CD14-positive monocyte (primary cell): ENCODE data around the gene GNRH2. TPM values are rescaled to one million over a fixed set of nuclear protein-coding genes. Genes with fewer than 3 reads are reported as not detected.

Source experiments
- DNase-seq, 3 donors: peaks; one replicate each; pipeline ENCODE4 v3.0.0-alpha.2; 2011 to 2022
- H2AFZ ChIP-seq: 2 replicates; pipeline ENCODE4 v1.6.0; 2012; ENCODE audit warnings: mild to moderate bottlenecking, low read depth, low read length, inconsistent platforms; ENCODE audit not compliant: insufficient read depth, poor library complexity, severe bottlenecking
- H3K27ac ChIP-seq, 2 donors: 1 replicate in 1 of 2; 2 replicates in 1 of 2; pipeline ENCODE4 v1.5.1; 2012 to 2013; ENCODE audit warnings: low read length in 2 of 2, control low read depth in 1 of 2, inconsistent platforms in 1 of 2, low read depth in 1 of 2, mild to moderate bottlenecking in 1 of 2
- H3K27me3 ChIP-seq, 2 donors: one replicate each; pipeline versions ENCODE4 v1.6.0 to v1.6.1; 2011 to 2013; ENCODE audit warnings: low read length in 2 of 2; ENCODE audit not compliant: control insufficient read depth in 2 of 2, insufficient read depth in 2 of 2
- H3K36me3 ChIP-seq, 2 donors: replicated peaks in 1 of 2; 1 replicate in 1 of 2; 2 replicates in 1 of 2; pipeline versions ENCODE4 v1.5.1 to v1.6.1; 2012 to 2013; ENCODE audit warnings: low read length in 2 of 2, control low read depth in 1 of 2, inconsistent platforms in 1 of 2, mild to moderate bottlenecking in 1 of 2; ENCODE audit not compliant: insufficient read depth in 2 of 2, control insufficient read depth in 1 of 2
- H3K4me1 ChIP-seq, 2 donors: 1 replicate in 1 of 2; 2 replicates in 1 of 2; pipeline versions ENCODE4 v1.5.1 to v1.6.1; 2012 to 2013; ENCODE audit warnings: low read length in 2 of 2, control low read depth in 1 of 2, inconsistent platforms in 1 of 2, mild to moderate bottlenecking in 1 of 2, moderate library complexity in 1 of 2; ENCODE audit not compliant: insufficient read depth in 2 of 2, control insufficient read depth in 1 of 2
- H3K4me2 ChIP-seq: replicated peaks from 2 replicates; pipeline ENCODE3; 2012; ENCODE audit warnings: low read length, moderate library complexity, mild to moderate bottlenecking; ENCODE audit not compliant: poor library complexity, severe bottlenecking; ENCODE audit errors: extremely low read depth
- H3K4me3 ChIP-seq, 3 experiments: fragments of 200-600 bp in 1 of 3; sonication (generic) in 1 of 3; replicated peaks in 1 of 3; 1 replicate in 2 of 3; 2 replicates in 1 of 3; pipeline ENCODE4 v1.5.1; 2011 to 2013; ENCODE audit warnings: low read length in 3 of 3, mild to moderate bottlenecking in 3 of 3, control low read depth in 2 of 3, low read depth in 2 of 3, inconsistent platforms in 1 of 3, moderate library complexity in 1 of 3
- H3K79me2 ChIP-seq: 2 replicates; pipeline ENCODE4 v1.6.0; 2012; ENCODE audit warnings: mild to moderate bottlenecking, control low read depth, inconsistent platforms, low read length, moderate library complexity; ENCODE audit not compliant: insufficient read depth
- H3K9ac ChIP-seq: 2 replicates; pipeline ENCODE4 v1.6.0; 2017; ENCODE audit warnings: low read length, mild to moderate bottlenecking; ENCODE audit not compliant: insufficient read depth, poor library complexity, severe bottlenecking
- H3K9me3 ChIP-seq, 2 donors: replicated peaks in 1 of 2; 1 replicate in 1 of 2; 2 replicates in 1 of 2; pipeline versions ENCODE4 v1.5.1 to v1.6.1; 2012 to 2013; ENCODE audit warnings: low read length in 2 of 2, control low read depth in 1 of 2; ENCODE audit not compliant: control insufficient read depth in 1 of 2, insufficient read depth in 1 of 2
- H4K20me1 ChIP-seq: 2 replicates; pipeline ENCODE4 v1.6.0; 2012; ENCODE audit warnings: mild to moderate bottlenecking, low read length, control low read depth, moderate library complexity; ENCODE audit not compliant: insufficient read depth
- H3K27ac Mint-ChIP-seq, 7 donors: one replicate each; pipeline ENCODE4 v1.8.0; 2020; ENCODE audit warnings: mild to moderate bottlenecking in 7 of 7, mixed read lengths in 7 of 7, moderate library complexity in 6 of 7, inconsistent platforms in 2 of 7
- H3K27me3 Mint-ChIP-seq, 3 donors: one replicate each; pipeline ENCODE4 v1.8.0; 2021 to 2022; ENCODE audit warnings: low read depth in 3 of 3, mild to moderate bottlenecking in 3 of 3, mixed read lengths in 3 of 3, moderate library complexity in 3 of 3, inconsistent platforms in 1 of 3
- H3K36me3 Mint-ChIP-seq, 2 donors: one replicate each; pipeline ENCODE4 v1.8.0; 2020; ENCODE audit warnings: mixed read lengths in 2 of 2, inconsistent platforms in 1 of 2, mild to moderate bottlenecking in 1 of 2
- H3K4me1 Mint-ChIP-seq: one replicate; pipeline ENCODE4 v1.8.0; 2020; ENCODE audit warnings: mild to moderate bottlenecking, mixed read lengths
- H3K4me3 Mint-ChIP-seq, 2 donors: one replicate each; pipeline ENCODE4 v1.8.0; 2020; ENCODE audit warnings: mild to moderate bottlenecking in 2 of 2, mixed read lengths in 2 of 2, moderate library complexity in 1 of 2
- H3K9me3 Mint-ChIP-seq, 7 donors: one replicate each; pipeline ENCODE4 v1.8.0; 2020 to 2022; ENCODE audit warnings: mixed read lengths in 7 of 7, mild to moderate bottlenecking in 6 of 7, moderate library complexity in 6 of 7, inconsistent platforms in 2 of 7
- WGBS: methylation state at CpG from one replicate; pipeline ENCODE4 v1.1.5; 2013; ENCODE audit warnings: missing lambda C conversion rate; ENCODE audit not compliant: insufficient coverage; 5-methylcytosine and 5-hydroxymethylcytosine counted together
- intact Hi-C, 2 donors: fragments of 100-400 bp; cut with micrococcal nuclease; formaldehyde crosslinking; loops; one replicate each; pipeline versions ENCODE4 v1.15.0 to v1.15.1; 2023
- polyA plus RNA-seq, 3 donors: library from polyadenylated mRNA; depleted of rRNA in 1 of 3; unstranded in 2 of 3; stranded (reverse) in 1 of 3; fragments of 300-500 nt in 2 of 3; fragments of >200 nt in 1 of 3; fragmentation: Illumina TruSeq in 2 of 3; gene quantifications; 1 replicate in 2 of 3; 2 replicates in 1 of 3; pipeline ENCODE4 v1.2.3, GENCODE V29; 2012 to 2021
- TF ChIP-seq, protein P1 (sequence below): fragments of 200-600 bp; IDR thresholded peaks from one replicate; pipeline ENCODE4 v1.8.0; 2022; ENCODE audit warnings: antibody characterized with exemption, mild to moderate bottlenecking

The GNRH2 gene
- polyA plus RNA-seq, 3 donors = not detected

- Histone ChIP-seq H3K4me1 (peaks cover 12 to 21% of the 10 kb centered on the region in 2 donors), H3K4me3 (peak overlapping the region in 2 of 3 experiments; percentile 42 to 72), H2AFZ (peak overlapping the region; percentile 78), H3K9me3 (no peaks in the 10 kb centered on the region), H3K27me3 (peaks cover 26 to 46% of the 10 kb centered on the region in 2 donors), H3K79me2 (no peaks in the 10 kb centered on the region), H3K9ac (peak overlapping the region; percentile 59), H3K36me3 (no peaks in the 10 kb centered on the region), H3K4me2 (peak overlapping the region; percentile 81), H3K27ac (no peak overlapping the region), H4K20me1 (no peaks in the 10 kb centered on the region)
- H3K27me3 Mint-ChIP-seq = peaks cover 47 to 69% (median 56%) of the 10 kb centered on the region in 3 donors
- 2% methylated on average over 62 of the region's 81 CpGs for WGBS
- H3K27ac Mint-ChIP-seq = peak overlapping the region in 2 of 7 donors; percentile 48 to 73
- H3K4me1 Mint-ChIP-seq = peaks cover 19% of the 10 kb centered on the region
- DNase-seq = peak in 2 of 3 donors; percentile 17 to 21
- H3K9me3 Mint-ChIP-seq = peaks cover 0 to 14% (median 10%) of the 10 kb centered on the region in 7 donors
- intact Hi-C loops = no loop called here
- peak overlapping the region; percentile 82 to 97 for H3K4me3 Mint-ChIP-seq
- TF ChIP-seq, protein P1, sequence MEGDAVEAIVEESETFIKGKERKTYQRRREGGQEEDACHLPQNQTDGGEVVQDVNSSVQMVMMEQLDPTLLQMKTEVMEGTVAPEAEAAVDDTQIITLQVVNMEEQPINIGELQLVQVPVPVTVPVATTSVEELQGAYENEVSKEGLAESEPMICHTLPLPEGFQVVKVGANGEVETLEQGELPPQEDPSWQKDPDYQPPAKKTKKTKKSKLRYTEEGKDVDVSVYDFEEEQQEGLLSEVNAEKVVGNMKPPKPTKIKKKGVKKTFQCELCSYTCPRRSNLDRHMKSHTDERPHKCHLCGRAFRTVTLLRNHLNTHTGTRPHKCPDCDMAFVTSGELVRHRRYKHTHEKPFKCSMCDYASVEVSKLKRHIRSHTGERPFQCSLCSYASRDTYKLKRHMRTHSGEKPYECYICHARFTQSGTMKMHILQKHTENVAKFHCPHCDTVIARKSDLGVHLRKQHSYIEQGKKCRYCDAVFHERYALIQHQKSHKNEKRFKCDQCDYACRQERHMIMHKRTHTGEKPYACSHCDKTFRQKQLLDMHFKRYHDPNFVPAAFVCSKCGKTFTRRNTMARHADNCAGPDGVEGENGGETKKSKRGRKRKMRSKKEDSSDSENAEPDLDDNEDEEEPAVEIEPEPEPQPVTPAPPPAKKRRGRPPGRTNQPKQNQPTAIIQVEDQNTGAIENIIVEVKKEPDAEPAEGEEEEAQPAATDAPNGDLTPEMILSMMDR = no peak
- H3K36me3 Mint-ChIP-seq = peaks cover 0 to 7% of the 10 kb centered on the region in 2 donors
Observed at GRCh38 chr20:3092611-3093379, 49.4 kb downstream of the GNRH2 start.

- Mint-ChIP-seq H3K4me3 (peak overlapping the region; percentile 69 to 87), H3K27me3 (peaks cover 45 to 69% (median 56%) of the 10 kb centered on the region in 3 donors), H3K9me3 (peaks cover 0 to 14% (median 10%) of the 10 kb centered on the region in 7 donors), H3K27ac (peak overlapping the region in 2 of 7 donors; percentile 36 to 48), H3K36me3 (peaks cover 0 to 7% of the 10 kb centered on the region in 2 donors), H3K4me1 (peaks cover 19% of the 10 kb centered on the region)
- H3K36me3 ChIP-seq = no peaks in the 10 kb centered on the region
- intact Hi-C loops = no loop called here
- no peaks in the 10 kb centered on the region for H3K79me2 ChIP-seq
- peak overlapping the region; percentile 59 for H3K9ac ChIP-seq
- H3K27me3 ChIP-seq = peaks cover 26 to 46% of the 10 kb centered on the region in 2 donors
- H3K4me1 ChIP-seq = peaks cover 12 to 21% of the 10 kb centered on the region in 2 donors
- peak overlapping the region in 1 of 3 experiments; percentile 72 for H3K4me3 ChIP-seq
- H3K4me2 ChIP-seq = peak overlapping the region; percentile 81
- H3K9me3 ChIP-seq = no peaks in the 10 kb centered on the region
- TF ChIP-seq, protein P1 = no peak
- peak overlapping the region; percentile 24 for H2AFZ ChIP-seq
- H3K27ac ChIP-seq = no peak overlapping the region
- WGBS = 3% methylated on average over 7 of the region's 10 CpGs
- peak in 1 of 3 donors; percentile 23 for DNase-seq
- no peaks in the 10 kb centered on the region for H4K20me1 ChIP-seq
Observed at GRCh38 chr20:3093861-3094361, 50.5 kb downstream of the GNRH2 start.
